Esophagus squamous epithelium (tissue), 4 donors: ENCODE measurements around the gene ADCY5.

ENCODE experiments used
- CTCF ChIP-seq, 6 experiments: fragments of 450-650 bp in 4 of 6; fragments of 200-600 bp in 2 of 6; sonication (generic) in 2 of 6; IDR thresholded peaks; one replicate each; pipeline ENCODE4 v1.5.1; 2016 to 2019; ENCODE audit warnings: antibody characterized with exemption in 6 of 6, mild to moderate bottlenecking in 4 of 6, moderate library complexity in 4 of 6
- POLR2A ChIP-seq, 4 donors: fragments of 450-650 bp; IDR thresholded peaks; one replicate each; pipeline ENCODE4 v1.6.1; 2017; ENCODE audit warnings: antibody characterized with exemption in 4 of 4, mild to moderate bottlenecking in 4 of 4, moderate library complexity in 3 of 4

- TF ChIP-seq CTCF (IDR thresholded peaks at IDR 0.05), result no peak
- TF ChIP-seq POLR2A (IDR thresholded peaks at IDR 0.05), result no peak
Observed at GRCh38 chr3:123392368-123392767, 56.5 kb downstream of the ADCY5 start.
